A673 (cell line): ENCODE measurements around the gene MYH3.

Source experiments
- EZH2 ChIP-seq: fragments of 200-600 bp; sonication (generic); IDR thresholded peaks from 2 replicates; pipeline ENCODE4 v1.6.1; 2017; ENCODE audit warnings: borderline replicate concordance, low read depth, mild to moderate bottlenecking, mixed read lengths, antibody characterized with exemption, low read length; ENCODE audit not compliant: poor library complexity, severe bottlenecking
- TF ChIP-seq, protein P1 (sequence below): fragments of 300-800, 200-600 bp; sonication (generic); conservative IDR thresholded peaks from 2 replicates; pipeline ENCODE4 v1.5.1; 2017; ENCODE audit warnings: low read depth, mild to moderate bottlenecking, antibody characterized with exemption, low read length, moderate library complexity, mixed read lengths

DNA sequence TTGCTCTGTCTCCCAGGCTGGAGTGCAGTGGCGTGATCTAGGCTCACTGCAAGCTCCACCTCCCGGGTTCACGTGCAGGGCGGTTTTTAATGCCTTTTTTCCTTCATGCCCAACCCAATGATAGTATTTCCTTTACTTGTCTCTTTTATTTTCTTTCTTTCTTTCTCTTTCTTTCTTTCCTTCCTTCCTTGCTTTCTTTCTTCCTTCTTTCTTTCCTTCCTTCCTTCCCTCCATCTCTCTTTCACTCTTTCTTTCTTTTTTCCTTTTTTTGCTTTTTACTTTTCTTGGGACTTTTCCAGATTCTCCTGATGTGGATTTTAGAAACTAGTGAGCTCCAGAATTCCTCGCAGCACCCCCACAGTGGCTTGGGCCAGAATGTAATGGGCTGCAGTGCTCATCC lies 3.1 kb downstream of the MYH3 start:
- TF ChIP-seq, protein P1, sequence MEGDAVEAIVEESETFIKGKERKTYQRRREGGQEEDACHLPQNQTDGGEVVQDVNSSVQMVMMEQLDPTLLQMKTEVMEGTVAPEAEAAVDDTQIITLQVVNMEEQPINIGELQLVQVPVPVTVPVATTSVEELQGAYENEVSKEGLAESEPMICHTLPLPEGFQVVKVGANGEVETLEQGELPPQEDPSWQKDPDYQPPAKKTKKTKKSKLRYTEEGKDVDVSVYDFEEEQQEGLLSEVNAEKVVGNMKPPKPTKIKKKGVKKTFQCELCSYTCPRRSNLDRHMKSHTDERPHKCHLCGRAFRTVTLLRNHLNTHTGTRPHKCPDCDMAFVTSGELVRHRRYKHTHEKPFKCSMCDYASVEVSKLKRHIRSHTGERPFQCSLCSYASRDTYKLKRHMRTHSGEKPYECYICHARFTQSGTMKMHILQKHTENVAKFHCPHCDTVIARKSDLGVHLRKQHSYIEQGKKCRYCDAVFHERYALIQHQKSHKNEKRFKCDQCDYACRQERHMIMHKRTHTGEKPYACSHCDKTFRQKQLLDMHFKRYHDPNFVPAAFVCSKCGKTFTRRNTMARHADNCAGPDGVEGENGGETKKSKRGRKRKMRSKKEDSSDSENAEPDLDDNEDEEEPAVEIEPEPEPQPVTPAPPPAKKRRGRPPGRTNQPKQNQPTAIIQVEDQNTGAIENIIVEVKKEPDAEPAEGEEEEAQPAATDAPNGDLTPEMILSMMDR, result no peak
- no peak for TF ChIP-seq EZH2
